GM10266 (cell line): ENCODE measurements around the gene LPAR3.

Experiments used
- DNase-seq: peaks from one replicate; pipeline ENCODE4 v3.0.0; 2012; ENCODE audit errors: extremely low spot score
- TF ChIP-seq, protein P1 (sequence below): IDR thresholded peaks from 2 replicates; pipeline ENCODE4 v1.5.1; 2012; ENCODE audit warnings: mild to moderate bottlenecking, low read depth; ENCODE audit not compliant: control insufficient read depth, insufficient read depth; ENCODE audit errors: missing control alignments

The LPAR3 gene

DNA sequence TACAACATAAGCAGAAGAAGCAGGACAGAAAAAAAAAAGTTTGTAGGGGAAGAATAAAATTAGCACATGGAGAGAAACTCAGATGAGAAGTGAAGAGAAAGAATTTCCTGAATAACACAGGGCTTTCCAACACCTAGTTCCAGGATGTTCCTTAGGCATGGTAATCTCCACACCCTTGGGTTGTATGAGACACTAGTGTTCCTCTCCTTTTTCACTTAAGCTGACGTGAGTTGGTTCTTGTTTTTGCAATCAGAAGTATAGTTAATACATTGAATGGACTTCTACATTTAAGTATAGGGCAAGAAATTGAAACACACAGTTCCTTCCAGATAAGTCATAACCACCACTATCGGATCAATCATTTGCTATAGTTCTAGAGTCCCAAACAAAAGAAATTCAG, 51.0 kb downstream of the LPAR3 start:
- DNase-seq, result no peak
- TF ChIP-seq, protein P1, sequence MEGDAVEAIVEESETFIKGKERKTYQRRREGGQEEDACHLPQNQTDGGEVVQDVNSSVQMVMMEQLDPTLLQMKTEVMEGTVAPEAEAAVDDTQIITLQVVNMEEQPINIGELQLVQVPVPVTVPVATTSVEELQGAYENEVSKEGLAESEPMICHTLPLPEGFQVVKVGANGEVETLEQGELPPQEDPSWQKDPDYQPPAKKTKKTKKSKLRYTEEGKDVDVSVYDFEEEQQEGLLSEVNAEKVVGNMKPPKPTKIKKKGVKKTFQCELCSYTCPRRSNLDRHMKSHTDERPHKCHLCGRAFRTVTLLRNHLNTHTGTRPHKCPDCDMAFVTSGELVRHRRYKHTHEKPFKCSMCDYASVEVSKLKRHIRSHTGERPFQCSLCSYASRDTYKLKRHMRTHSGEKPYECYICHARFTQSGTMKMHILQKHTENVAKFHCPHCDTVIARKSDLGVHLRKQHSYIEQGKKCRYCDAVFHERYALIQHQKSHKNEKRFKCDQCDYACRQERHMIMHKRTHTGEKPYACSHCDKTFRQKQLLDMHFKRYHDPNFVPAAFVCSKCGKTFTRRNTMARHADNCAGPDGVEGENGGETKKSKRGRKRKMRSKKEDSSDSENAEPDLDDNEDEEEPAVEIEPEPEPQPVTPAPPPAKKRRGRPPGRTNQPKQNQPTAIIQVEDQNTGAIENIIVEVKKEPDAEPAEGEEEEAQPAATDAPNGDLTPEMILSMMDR, result no peak

DNA sequence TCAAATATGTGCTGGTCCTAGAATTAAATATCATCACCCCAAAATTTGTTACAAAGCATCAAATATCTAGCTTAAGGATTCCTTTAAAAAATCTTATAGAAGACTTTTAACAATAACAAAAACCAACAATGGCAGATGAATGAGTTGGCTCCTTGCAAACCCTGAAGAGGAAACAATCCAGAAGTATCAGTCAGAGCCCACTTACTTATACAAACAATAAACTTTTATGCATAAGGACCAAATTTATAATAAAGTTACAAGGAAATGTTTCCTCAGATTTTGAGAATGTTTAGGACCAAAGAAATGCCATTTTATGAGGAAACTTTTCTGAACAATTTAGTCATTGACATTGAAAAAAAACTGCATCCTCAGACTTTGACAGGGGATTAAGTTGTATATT, 52.7 kb downstream of the LPAR3 start:
- TF ChIP-seq, protein P1, result no peak
- no peak for DNase-seq

DNA sequence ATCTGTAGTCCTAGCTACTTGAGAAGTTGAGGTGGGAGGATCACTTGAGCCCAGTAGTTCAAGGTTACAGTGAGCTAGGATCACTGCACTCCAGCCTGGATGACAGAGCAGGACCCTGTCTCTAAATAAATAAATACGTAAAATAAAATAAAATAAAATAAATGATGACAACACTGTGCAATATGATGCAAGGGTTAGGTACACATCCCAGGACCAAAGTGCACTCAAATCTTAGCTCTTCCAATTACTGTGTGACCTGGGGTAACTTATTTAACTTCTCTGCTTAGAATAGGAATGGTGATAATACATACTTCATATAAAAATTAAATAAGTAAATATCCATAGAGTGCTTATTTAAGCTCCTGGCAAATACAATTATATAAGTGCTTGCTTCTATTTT, 53.5 kb downstream of the LPAR3 start:
- no peak for DNase-seq
- TF ChIP-seq, protein P1, result no peak

DNA sequence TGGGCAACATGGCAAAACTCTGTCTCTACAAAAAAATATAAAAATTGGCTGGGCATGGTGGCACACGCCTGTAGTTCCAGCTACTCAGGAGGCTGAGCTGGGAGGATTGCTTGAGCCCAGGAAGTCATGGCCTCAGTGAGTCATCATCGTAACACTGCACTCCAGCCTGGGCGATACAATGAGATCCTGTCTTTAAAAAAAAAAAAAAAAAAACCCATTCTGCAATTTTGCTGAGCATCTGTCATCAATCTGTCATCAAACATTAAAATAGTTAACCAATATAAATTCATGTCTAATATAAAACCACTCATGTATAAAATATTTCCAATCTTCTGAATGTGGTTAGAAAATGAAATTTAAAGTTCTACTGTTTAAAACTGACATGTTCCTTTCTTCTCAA, 56.9 kb downstream of the LPAR3 start:
- no peak for DNase-seq
- TF ChIP-seq, protein P1, result no peak

DNA sequence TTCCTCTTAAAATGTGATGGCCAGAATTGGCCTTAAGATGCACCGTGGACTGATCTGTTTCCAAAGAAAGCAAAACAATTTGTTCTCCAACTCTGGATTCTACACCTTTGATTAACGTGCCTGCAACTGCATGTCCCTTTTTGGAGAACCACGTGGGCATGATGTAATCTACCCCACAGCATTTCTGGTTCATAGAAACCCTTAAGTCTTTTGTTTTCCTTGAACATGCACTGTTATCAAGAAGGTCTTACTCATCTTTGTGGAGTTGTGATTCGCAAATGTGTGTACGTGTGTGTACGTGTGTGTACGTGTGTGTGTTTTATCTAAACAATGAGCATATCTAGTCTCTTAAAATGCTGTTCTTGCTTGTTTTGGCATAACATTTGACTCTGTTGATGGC, 57.8 kb downstream of the LPAR3 start:
- TF ChIP-seq, protein P1, result no peak
- DNase-seq, result no peak

DNA sequence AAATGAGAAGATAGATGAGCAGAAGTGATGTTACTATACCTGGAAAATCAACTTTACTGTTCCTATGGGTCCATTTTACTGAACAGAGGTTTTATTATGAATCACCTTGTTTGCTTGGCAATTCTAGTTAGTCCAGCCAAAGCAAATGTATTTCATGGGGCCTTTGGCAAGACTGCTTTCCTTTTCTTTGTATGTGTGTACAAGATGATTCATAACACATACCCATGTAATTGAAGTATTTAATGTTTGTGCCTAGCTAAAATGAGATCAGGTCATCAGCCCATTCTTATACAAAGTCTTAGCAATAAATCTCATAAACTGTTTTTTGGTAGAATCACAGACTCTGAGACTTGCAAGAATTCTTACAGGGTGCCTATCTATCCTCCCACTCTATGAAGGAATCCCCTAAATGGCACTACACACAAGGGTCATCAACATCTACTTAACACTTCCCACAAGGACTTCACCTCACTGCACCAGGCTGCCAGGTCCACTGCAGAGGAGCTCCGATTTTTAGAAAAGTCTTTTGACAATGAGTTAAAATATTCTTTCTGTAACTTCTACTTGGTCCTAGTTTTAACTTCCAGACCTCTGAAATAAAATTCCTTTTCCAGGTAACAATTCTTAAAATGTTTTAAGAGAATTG, 58.5 kb downstream of the LPAR3 start:
- DNase-seq, result no peak
- TF ChIP-seq, protein P1, result no peak

DNA sequence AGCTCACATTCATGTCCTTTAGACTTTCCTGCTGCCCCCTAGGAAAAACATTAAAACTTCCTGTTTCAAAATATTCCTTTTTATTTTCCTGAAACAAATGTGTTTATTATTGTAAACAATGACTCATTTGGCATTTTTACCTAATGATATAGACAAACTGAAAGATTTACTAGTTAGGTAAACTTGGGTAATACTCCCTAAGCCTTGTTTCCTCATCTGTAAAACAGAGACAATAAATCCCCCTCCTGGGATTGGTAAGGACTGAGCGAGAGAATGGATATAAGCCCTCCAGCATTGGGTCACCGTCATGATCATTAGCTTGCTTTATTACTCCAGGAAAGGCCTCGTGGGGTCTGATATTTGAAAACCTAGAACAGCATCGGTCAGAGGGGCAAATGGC, 59.8 kb downstream of the LPAR3 start:
- DNase-seq, result no peak
- TF ChIP-seq, protein P1, result no peak
